Neural cell (in vitro differentiated cells): ENCODE data around the gene CD4. TPM values are rescaled to one million over a fixed set of nuclear protein-coding genes. Genes with fewer than 3 reads are reported as not detected.
A peak's percentile ranks its signal among the peaks of the same experiment; 100 is the strongest.

Experiments
- H2AFZ ChIP-seq: fragments of 200-600, 300-800 bp; sonication (generic), shearing (Covaris generic); 2 replicates; pipeline ENCODE4 v1.6.0; 2014; ENCODE audit warnings: low read depth, mild to moderate bottlenecking, antibody characterized with exemption, low read length, moderate library complexity
- H3F3A ChIP-seq: fragments of 200-600 bp; shearing (Covaris generic); 2 replicates; pipeline ENCODE4 v1.6.1; 2016; ENCODE audit warnings: mild to moderate bottlenecking, moderate library complexity, mixed read lengths, antibody characterized with exemption, low read length; ENCODE audit not compliant: insufficient read depth, poor library complexity, severe bottlenecking
- H3K27ac ChIP-seq: fragments of 200-600, 300-800 bp; sonication (generic), shearing (Covaris generic); 2 replicates; pipeline ENCODE4 v1.5.1; 2014; ENCODE audit warnings: mild to moderate bottlenecking, low read length, moderate library complexity
- H3K27me3 ChIP-seq: fragments of 300-800, 200-600 bp; sonication (generic), shearing (Covaris generic); 2 replicates; pipeline ENCODE4 v1.6.0; 2014; ENCODE audit warnings: mild to moderate bottlenecking, low read depth, low read length, moderate library complexity; ENCODE audit not compliant: insufficient read depth
- H3K36me3 ChIP-seq: fragments of 300-800, 200-600 bp; sonication (generic), shearing (Covaris generic); 2 replicates; pipeline ENCODE4 v1.5.1; 2014; ENCODE audit warnings: mild to moderate bottlenecking, antibody characterized with exemption, low read length, moderate library complexity; ENCODE audit not compliant: insufficient read depth
- H3K4me2 ChIP-seq: fragments of 300-800, 200-600 bp; sonication (generic), shearing (Covaris generic); 2 replicates; pipeline ENCODE4 v1.6.0; 2014; ENCODE audit warnings: mild to moderate bottlenecking, low read length
- H3K4me3 ChIP-seq: fragments of 300-800, 200-600 bp; sonication (generic), shearing (Covaris generic); 2 replicates; pipeline ENCODE4 v1.5.1; 2014; ENCODE audit warnings: mild to moderate bottlenecking, low read length, moderate library complexity
- H3K79me2 ChIP-seq: fragments of 200-600 bp; shearing (Covaris generic); replicated peaks from 2 replicates; pipeline ENCODE4 v1.6.0; 2014; ENCODE audit warnings: mild to moderate bottlenecking, low read length, moderate library complexity; ENCODE audit not compliant: insufficient read depth
- H3K9ac ChIP-seq: fragments of 300-800, 200-600 bp; sonication (generic), shearing (Covaris generic); 2 replicates; pipeline ENCODE4 v1.6.1; 2016; ENCODE audit warnings: mild to moderate bottlenecking, low read length, mixed read lengths
- H3K9me2 ChIP-seq: fragments of 200-600 bp; shearing (Covaris generic); 2 replicates; pipeline ENCODE4 v1.6.1; 2016; ENCODE audit warnings: mild to moderate bottlenecking, low read length, mixed read lengths; ENCODE audit not compliant: insufficient read depth
- H3K9me3 ChIP-seq: fragments of 200-600, 300-800 bp; sonication (generic), shearing (Covaris generic); 2 replicates; pipeline ENCODE4 v1.6.1; 2016; ENCODE audit warnings: mild to moderate bottlenecking, mixed run types, low read length, moderate library complexity, mixed read lengths
- H4K20me1 ChIP-seq: fragments of 200-600 bp; shearing (Covaris generic); 2 replicates; pipeline ENCODE4 v1.6.1; 2016; ENCODE audit warnings: mild to moderate bottlenecking, mixed run types; ENCODE audit not compliant: insufficient read depth
- EP300 ChIP-seq: fragments of 450-650 bp; conservative IDR thresholded peaks from 2 replicates; pipeline ENCODE4 v1.6.1; 2014; ENCODE audit warnings: antibody characterized with exemption, mild to moderate bottlenecking, moderate library complexity; ENCODE audit not compliant: poor library complexity, severe bottlenecking
- EZH2 ChIP-seq: fragments of 200-600, 300-800 bp; shearing (Covaris generic), sonication (generic); IDR thresholded peaks from 2 replicates; pipeline ENCODE4 v1.6.1; 2014; ENCODE audit warnings: antibody characterized with exemption, low read length, borderline replicate concordance, mild to moderate bottlenecking; ENCODE audit not compliant: insufficient read depth, poor library complexity, severe bottlenecking
- MXI1 ChIP-seq: fragments of 450-650 bp; conservative IDR thresholded peaks from 2 replicates; pipeline ENCODE4 v1.6.1; 2014; ENCODE audit warnings: antibody characterized with exemption, mild to moderate bottlenecking; ENCODE audit not compliant: poor library complexity, severe bottlenecking
- POLR2AphosphoS5 ChIP-seq: IDR thresholded peaks from 2 replicates; pipeline ENCODE4 v1.6.1; 2012
- RAD21 ChIP-seq: fragments of 450-650 bp; conservative IDR thresholded peaks from 2 replicates; pipeline ENCODE4 v1.6.1; 2014; ENCODE audit warnings: antibody characterized with exemption, mild to moderate bottlenecking, moderate library complexity
- SMC3 ChIP-seq: fragments of 450-650 bp; conservative IDR thresholded peaks from 2 replicates; pipeline ENCODE4 v1.6.1; 2014; ENCODE audit warnings: antibody characterized with exemption, mild to moderate bottlenecking, moderate library complexity; ENCODE audit not compliant: poor library complexity
- TAF1 ChIP-seq: IDR thresholded peaks from 2 replicates; pipeline ENCODE4 v1.6.1; 2012; ENCODE audit warnings: low read depth
- polyA plus RNA-seq: library from polyadenylated mRNA; depleted of rRNA; stranded (reverse); fragments of >200 nt; gene quantifications from 2 replicates; pipeline ENCODE4 v1.2.3, GENCODE V29; 2014
- TF ChIP-seq, protein P1 (sequence below): IDR thresholded peaks from 2 replicates; pipeline ENCODE4 v1.6.1; 2012; ENCODE audit warnings: borderline replicate concordance
- TF ChIP-seq, protein P2 (sequence below): fragments of 450-650 bp; IDR thresholded peaks from 2 replicates; pipeline ENCODE4 v1.5.1; 2014; ENCODE audit warnings: antibody characterized with exemption, mild to moderate bottlenecking, moderate library complexity; ENCODE audit not compliant: poor library complexity, severe bottlenecking

CD4 gene
- polyA plus RNA-seq, 1 donor from 2014 or later: not detected

GRCh38 chr12:6827982-6828780 lies 38.9 kb downstream of the CD4 start, which contains the start of gene P3H3:
Gene P3H3 (plus strand): TSS chr12:6828407. CDS start chr12:6828441, 34 bp downstream.
- Histone ChIP-seq H4K20me1 (no peaks in the 10 kb centered on the region), H3K9ac (peak within 1 kb of the TSS; percentile 95), H3F3A (peaks cover 10% of the 10 kb centered on the region), H3K4me2 (peak within 1 kb of the TSS; percentile 99), H3K4me3 (peak within 1 kb of the TSS; percentile 99), H3K9me3 (no peaks in the 10 kb centered on the region), H3K27me3 (no peaks in the 10 kb centered on the region), H3K27ac (peak within 1 kb of the TSS; percentile 94), H3K79me2 (peaks cover 17% of the 10 kb centered on the region), H2AFZ (peak within 1 kb of the TSS; percentile 23), H3K9me2 (no peaks in the 10 kb centered on the region), H3K36me3 (no peaks in the 10 kb centered on the region)
- TF ChIP-seq EP300 (no peak), TAF1 (peak; percentile 41), MXI1 (no peak), RAD21 (peak; percentile 10), POLR2AphosphoS5 (peak; percentile 75)
- TF ChIP-seq, protein P1, sequence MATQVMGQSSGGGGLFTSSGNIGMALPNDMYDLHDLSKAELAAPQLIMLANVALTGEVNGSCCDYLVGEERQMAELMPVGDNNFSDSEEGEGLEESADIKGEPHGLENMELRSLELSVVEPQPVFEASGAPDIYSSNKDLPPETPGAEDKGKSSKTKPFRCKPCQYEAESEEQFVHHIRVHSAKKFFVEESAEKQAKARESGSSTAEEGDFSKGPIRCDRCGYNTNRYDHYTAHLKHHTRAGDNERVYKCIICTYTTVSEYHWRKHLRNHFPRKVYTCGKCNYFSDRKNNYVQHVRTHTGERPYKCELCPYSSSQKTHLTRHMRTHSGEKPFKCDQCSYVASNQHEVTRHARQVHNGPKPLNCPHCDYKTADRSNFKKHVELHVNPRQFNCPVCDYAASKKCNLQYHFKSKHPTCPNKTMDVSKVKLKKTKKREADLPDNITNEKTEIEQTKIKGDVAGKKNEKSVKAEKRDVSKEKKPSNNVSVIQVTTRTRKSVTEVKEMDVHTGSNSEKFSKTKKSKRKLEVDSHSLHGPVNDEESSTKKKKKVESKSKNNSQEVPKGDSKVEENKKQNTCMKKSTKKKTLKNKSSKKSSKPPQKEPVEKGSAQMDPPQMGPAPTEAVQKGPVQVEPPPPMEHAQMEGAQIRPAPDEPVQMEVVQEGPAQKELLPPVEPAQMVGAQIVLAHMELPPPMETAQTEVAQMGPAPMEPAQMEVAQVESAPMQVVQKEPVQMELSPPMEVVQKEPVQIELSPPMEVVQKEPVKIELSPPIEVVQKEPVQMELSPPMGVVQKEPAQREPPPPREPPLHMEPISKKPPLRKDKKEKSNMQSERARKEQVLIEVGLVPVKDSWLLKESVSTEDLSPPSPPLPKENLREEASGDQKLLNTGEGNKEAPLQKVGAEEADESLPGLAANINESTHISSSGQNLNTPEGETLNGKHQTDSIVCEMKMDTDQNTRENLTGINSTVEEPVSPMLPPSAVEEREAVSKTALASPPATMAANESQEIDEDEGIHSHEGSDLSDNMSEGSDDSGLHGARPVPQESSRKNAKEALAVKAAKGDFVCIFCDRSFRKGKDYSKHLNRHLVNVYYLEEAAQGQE: peak; percentile 30
- TF ChIP-seq, protein P2, sequence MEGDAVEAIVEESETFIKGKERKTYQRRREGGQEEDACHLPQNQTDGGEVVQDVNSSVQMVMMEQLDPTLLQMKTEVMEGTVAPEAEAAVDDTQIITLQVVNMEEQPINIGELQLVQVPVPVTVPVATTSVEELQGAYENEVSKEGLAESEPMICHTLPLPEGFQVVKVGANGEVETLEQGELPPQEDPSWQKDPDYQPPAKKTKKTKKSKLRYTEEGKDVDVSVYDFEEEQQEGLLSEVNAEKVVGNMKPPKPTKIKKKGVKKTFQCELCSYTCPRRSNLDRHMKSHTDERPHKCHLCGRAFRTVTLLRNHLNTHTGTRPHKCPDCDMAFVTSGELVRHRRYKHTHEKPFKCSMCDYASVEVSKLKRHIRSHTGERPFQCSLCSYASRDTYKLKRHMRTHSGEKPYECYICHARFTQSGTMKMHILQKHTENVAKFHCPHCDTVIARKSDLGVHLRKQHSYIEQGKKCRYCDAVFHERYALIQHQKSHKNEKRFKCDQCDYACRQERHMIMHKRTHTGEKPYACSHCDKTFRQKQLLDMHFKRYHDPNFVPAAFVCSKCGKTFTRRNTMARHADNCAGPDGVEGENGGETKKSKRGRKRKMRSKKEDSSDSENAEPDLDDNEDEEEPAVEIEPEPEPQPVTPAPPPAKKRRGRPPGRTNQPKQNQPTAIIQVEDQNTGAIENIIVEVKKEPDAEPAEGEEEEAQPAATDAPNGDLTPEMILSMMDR: peak; percentile 54

GRCh38 chr12:6828781-6829535 lies 39.6 kb downstream of the CD4 start:
- H3K79me2 ChIP-seq: peaks cover 17% of the 10 kb centered on the region
- H3K4me2 ChIP-seq: peak overlapping the region; percentile 99
- no peaks in the 10 kb centered on the region for H3K27me3 ChIP-seq
- H3K9ac ChIP-seq: peak overlapping the region; percentile 95
- H4K20me1 ChIP-seq: no peaks in the 10 kb centered on the region
- H3K9me2 ChIP-seq: no peaks in the 10 kb centered on the region
- H3K4me3 ChIP-seq: peak overlapping the region; percentile 99
- H3F3A ChIP-seq: peaks cover 10% of the 10 kb centered on the region
- H3K36me3 ChIP-seq: no peaks in the 10 kb centered on the region
- H2AFZ ChIP-seq: peak overlapping the region; percentile 23
- no peak for TF ChIP-seq EZH2
- TF ChIP-seq, protein P1: no peak
- TF ChIP-seq EP300: no peak
- peak; percentile 46 for TF ChIP-seq SMC3
- no peak for TF ChIP-seq RAD21
- TF ChIP-seq POLR2AphosphoS5: peak; percentile 93
- TF ChIP-seq TAF1: peak; percentile 27
- TF ChIP-seq MXI1: peak; percentile 83
- TF ChIP-seq, protein P2: peak; percentile 17
- H3K27ac ChIP-seq: peak overlapping the region; percentile 94
- H3K9me3 ChIP-seq: no peaks in the 10 kb centered on the region
